ENCODE data around the gene ZMYND8.
A peak's percentile ranks its signal among the peaks of the same experiment; 100 is the strongest.

Gene ZMYND8

DNA sequence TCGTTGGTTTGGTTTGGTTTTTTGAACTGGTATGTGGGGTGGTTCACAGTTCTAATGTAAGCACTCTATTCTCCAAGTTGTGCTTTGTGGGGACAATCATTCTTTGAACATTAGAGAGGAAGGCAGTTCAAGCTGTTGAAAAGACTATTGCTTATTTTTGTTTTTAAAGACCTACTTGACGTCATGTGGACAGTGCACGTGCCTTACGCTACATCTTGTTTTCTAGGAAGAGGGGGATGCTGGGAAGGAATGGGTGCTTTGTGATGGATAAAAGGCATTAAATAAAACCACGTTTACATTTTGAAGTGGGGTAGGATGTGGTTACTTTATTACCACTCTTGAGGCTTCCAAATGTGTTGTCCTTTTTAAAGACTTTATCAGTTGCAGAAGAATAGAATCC lies 168.0 kb downstream of the ZMYND8 start:
- DNase-seq (ENCODE audit: low read depth) = no peak
- TF ChIP-seq, protein P1, sequence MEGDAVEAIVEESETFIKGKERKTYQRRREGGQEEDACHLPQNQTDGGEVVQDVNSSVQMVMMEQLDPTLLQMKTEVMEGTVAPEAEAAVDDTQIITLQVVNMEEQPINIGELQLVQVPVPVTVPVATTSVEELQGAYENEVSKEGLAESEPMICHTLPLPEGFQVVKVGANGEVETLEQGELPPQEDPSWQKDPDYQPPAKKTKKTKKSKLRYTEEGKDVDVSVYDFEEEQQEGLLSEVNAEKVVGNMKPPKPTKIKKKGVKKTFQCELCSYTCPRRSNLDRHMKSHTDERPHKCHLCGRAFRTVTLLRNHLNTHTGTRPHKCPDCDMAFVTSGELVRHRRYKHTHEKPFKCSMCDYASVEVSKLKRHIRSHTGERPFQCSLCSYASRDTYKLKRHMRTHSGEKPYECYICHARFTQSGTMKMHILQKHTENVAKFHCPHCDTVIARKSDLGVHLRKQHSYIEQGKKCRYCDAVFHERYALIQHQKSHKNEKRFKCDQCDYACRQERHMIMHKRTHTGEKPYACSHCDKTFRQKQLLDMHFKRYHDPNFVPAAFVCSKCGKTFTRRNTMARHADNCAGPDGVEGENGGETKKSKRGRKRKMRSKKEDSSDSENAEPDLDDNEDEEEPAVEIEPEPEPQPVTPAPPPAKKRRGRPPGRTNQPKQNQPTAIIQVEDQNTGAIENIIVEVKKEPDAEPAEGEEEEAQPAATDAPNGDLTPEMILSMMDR (IDR thresholded peaks at IDR 0.05; ENCODE audit: low read length, missing control alignments) = no peak
- H3K4me3 ChIP-seq (replicated peaks; ENCODE audit: low read depth, low read length) = no peak overlapping the region

DNA sequence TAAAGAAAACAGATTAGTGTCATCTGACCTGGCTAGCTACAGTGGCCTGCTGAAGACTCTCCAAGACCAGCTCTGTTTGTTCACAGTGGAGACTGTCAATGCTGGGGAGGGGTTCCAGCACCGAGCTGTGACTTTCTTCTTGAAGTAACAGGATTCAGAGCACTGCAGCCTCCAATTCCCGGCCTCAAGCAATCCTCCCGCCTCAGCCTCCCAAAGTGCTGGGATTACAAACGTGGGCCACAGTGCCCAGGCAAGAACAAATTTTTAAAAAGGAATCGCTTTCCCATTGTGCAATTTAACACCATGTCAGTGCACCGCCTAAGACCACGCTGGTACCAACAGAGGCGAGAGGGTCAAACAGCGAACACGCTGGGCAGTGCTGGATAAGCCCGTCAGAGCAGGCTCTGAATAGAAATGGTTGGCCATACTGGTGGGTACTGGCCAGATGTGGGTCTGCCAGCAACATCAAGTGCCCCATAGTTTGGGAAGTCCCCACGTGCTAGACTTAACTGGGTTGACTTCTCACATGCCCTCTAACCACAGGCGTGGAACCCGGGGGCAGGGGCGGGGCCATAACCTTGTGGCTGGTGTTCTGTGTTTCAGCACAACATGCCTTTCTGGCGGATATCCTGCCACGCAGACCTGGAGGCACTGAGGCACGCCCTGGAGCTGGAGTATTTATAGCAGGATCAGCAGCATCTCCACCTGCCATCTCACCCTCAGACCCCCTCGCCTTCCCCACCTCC lies 168.9 kb downstream of the ZMYND8 start:
- H3K4me3 ChIP-seq (replicated peaks; ENCODE audit: low read depth, low read length) = no peak overlapping the region
- TF ChIP-seq, protein P1 (IDR thresholded peaks at IDR 0.05; ENCODE audit: low read length, missing control alignments) = no peak
- DNase-seq (ENCODE audit: low read depth) = no peak

GRCh38 chr20:47183367-47183766 lies 173.1 kb downstream of the ZMYND8 start:
- H3K4me3 ChIP-seq (replicated peaks; ENCODE audit: low read depth, low read length) = no peak overlapping the region
- TF ChIP-seq, protein P1 (IDR thresholded peaks at IDR 0.05; ENCODE audit: low read length, missing control alignments) = no peak
- no peak for DNase-seq (ENCODE audit: low read depth)

DNA sequence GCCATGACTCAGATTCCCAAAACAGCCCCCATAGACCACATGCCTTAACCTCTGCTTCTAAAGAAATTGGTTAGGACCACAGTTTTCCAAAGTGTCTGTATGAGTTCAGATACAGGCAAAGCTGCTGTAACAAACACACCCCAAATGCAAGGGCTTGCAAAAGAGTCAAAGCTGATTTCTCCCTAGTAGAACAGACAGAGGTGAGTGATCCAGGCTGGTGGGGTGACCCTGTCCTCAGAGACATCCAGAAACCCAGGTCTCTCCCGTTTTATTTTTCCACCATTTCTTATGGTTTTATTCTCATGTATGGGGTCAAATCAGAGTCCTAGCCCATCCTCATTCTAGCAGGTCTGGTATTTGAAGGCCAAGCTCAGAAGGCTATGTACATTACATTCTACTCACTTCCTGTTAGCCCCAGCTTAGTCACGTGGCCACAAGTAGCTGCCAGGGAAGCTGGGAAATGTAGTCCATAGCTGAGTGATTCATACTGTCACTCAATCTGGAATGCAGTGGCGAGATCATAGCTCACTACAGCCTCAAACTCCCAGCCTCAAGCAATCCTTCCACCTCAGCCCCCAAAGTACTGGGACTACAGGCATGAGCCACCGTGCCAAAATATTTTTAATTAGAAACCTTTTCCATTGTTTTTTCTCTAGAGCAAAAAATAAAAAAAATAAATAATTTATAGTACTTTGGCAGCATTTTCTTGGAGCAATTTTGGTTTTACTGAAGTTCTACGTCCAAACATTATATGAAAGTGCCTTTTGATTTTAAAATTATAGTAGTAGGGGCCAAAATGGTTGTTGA lies 175.2 kb downstream of the ZMYND8 start:
- H3K4me3 ChIP-seq (replicated peaks; ENCODE audit: low read depth, low read length) = no peak overlapping the region
- TF ChIP-seq, protein P1 (IDR thresholded peaks at IDR 0.05; ENCODE audit: low read length, missing control alignments) = no peak
- peak; percentile 85 for DNase-seq (ENCODE audit: low read depth)

DNA sequence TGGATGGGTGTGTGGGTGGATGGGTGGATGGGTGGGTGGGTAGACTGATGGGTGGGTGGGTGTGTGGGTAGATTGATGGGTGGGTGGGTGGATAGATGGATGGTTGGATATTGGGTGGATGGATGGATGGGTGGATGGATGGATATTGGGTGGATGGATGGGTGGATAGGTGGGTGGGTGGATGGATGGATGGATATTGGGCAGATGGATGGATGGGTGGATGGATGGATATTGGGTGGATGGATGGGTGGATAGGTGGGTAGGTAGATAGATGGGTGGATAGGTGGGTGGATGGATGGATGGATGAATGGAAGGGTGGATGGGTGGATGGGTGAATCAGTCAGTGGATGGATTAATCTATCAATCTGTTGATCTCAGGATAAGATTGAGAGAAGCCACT lies 177.2 kb downstream of the ZMYND8 start:
- no peak overlapping the region for H3K4me3 ChIP-seq (replicated peaks; ENCODE audit: low read depth, low read length)
- TF ChIP-seq, protein P1 (IDR thresholded peaks at IDR 0.05; ENCODE audit: low read length, missing control alignments) = no peak
- no peak for DNase-seq (ENCODE audit: low read depth)

- TF ChIP-seq, protein P1 (IDR thresholded peaks at IDR 0.05; ENCODE audit: low read length, missing control alignments) = no peak
- no peak for DNase-seq (ENCODE audit: low read depth)
- H3K4me3 ChIP-seq (replicated peaks; ENCODE audit: low read depth, low read length) = no peak overlapping the region
Observed at GRCh38 chr20:47178851-47179250, 177.6 kb downstream of the ZMYND8 start.
